ENCODE data around the gene FCN1.

- TF ChIP-seq CTCF (IDR thresholded peaks at IDR 0.05 in 2 of 3, conservative IDR thresholded peaks at IDR 0.05 in 1 of 3; ENCODE audit: insufficient read depth in 2 of 3, low read depth in 1 of 3, low read length in 3 of 3) = no peak
- no peak for TF ChIP-seq FOXP4 (CRISPR knock-in tag; IDR thresholded peaks at IDR 0.05; ENCODE audit: borderline replicate concordance)
- no peak for TF ChIP-seq POLR2A (conservative IDR thresholded peaks at IDR 0.05)
- no peak for TF ChIP-seq POLR2AphosphoS5 (IDR thresholded peaks at IDR 0.05; ENCODE audit: control insufficient read depth, insufficient read depth, low read depth, low read length)
Measured at GRCh38 chr9:134964271-134965055, 46.8 kb upstream of the FCN1 start.
